ENCODE data around the gene PPA2. TPM values are rescaled to one million over a fixed set of nuclear protein-coding genes. Genes with fewer than 3 reads are reported as not detected.

PPA2 gene
- total and polyA plus RNA-seq, 8 donors = 75.3 to 102 (median 86.6) TPM

- ATAC-seq (no peak), DNase-seq (no peak)
- no peak overlapping the region for H3K27ac ChIP-seq
- peaks cover 2 to 61% of the 10 kb centered on the region in 2 donors for H3K36me3 ChIP-seq
- no peaks in the 10 kb centered on the region for H3K27me3 ChIP-seq
- intact Hi-C loops (cut with DNase I) = no loop called here
- no peaks in the 10 kb centered on the region for H3K4me1 ChIP-seq
- H3K4me3 ChIP-seq = no peak overlapping the region
- TF ChIP-seq CTCF (IDR thresholded peaks at IDR 0.05) = no peak
- peaks cover 0 to under 1% of the 10 kb centered on the region in 2 donors for H3K9me3 ChIP-seq
Measured at GRCh38 chr4:105440890-105441289, 33.0 kb downstream of the PPA2 start.

DNA sequence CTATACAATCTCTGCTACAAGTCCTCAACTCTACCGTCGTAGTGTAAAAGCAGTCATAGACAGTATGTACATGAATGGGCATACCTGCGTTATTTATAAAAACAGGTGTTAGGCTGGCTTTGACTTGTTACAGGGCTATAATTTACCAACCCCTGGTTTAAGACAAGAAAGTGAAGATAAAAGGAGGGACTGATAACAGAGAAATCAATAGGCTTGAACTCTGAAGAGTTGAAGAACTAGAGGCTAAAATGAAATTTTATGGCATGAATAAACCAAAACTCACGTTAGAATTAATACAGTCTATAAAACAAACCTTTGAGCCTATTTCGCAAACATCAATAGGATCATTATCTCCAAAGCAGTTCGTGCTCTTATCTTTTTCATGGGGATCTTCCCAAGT lies 36.2 kb downstream of the PPA2 start:
- Histone ChIP-seq H3K27ac (no peak overlapping the region), H3K4me1 (no peaks in the 10 kb centered on the region), H3K4me3 (no peak overlapping the region), H3K36me3 (peaks cover 0 to 69% of the 10 kb centered on the region in 2 donors), H3K27me3 (no peaks in the 10 kb centered on the region), H3K9me3 (peaks cover 0 to 6% of the 10 kb centered on the region in 2 donors)
- ATAC-seq (no peak), DNase-seq (no peak)
- no peak for TF ChIP-seq CTCF (IDR thresholded peaks at IDR 0.05)
- intact Hi-C loops (cut with DNase I) = no loop called here

DNA sequence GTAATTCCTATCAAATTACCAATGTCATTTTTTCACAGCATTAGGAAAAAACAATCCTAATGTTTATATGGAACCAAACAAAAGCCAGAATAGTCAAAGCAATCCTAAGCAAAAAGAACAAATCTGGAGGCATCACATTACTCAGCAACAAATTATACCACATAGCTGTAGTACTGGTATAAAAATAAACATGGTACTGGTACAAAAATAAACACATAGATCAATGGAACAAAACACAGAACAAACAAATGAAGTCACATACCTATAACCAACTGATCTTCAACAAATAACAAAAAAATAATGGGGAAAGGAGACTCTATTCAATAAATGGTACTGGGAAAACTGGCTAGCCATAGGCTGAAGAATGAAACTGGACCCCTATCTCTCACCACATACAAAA lies 37.4 kb downstream of the PPA2 start:
- DNase-seq (no peak), ATAC-seq (no peak)
- intact Hi-C loops (cut with DNase I) = no loop called here
- Histone ChIP-seq H3K4me3 (no peak overlapping the region), H3K36me3 (peaks cover 0 to 72% of the 10 kb centered on the region in 2 donors), H3K4me1 (no peaks in the 10 kb centered on the region), H3K27ac (no peak overlapping the region), H3K27me3 (no peaks in the 10 kb centered on the region), H3K9me3 (peaks cover 0 to 6% of the 10 kb centered on the region in 2 donors)
- no peak for TF ChIP-seq CTCF (IDR thresholded peaks at IDR 0.05)

DNA sequence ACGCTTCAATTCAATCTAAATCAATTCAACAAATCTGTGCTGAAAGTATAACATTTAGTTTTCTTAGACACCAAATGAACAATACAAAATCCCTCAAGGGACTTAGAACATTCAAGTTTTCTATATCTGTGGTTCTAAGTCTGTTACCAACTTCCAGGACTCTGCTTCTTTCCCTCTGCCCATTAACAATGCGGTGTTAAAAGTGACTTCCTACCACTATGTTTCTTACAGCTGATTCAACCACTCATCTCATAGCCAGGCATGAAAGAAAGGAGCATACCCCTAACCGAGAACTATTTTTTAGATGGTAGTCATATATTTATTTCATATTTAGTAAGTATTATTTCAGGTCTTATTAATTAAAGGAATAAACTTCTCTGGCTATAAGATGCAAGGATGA lies 38.9 kb downstream of the PPA2 start:
- no peak overlapping the region for H3K27ac ChIP-seq
- H3K4me1 ChIP-seq = no peaks in the 10 kb centered on the region
- H3K9me3 ChIP-seq = peaks cover 0 to 6% of the 10 kb centered on the region in 2 donors
- DNase-seq (no peak), ATAC-seq (no peak)
- no peak for TF ChIP-seq CTCF (IDR thresholded peaks at IDR 0.05)
- no peaks in the 10 kb centered on the region for H3K27me3 ChIP-seq
- intact Hi-C loops (cut with DNase I) = no loop called here
- peaks cover 0 to 64% of the 10 kb centered on the region in 2 donors for H3K36me3 ChIP-seq
- H3K4me3 ChIP-seq = no peak overlapping the region

- no peak overlapping the region for H3K4me3 ChIP-seq
- TF ChIP-seq CTCF (IDR thresholded peaks at IDR 0.05) = no peak
- no peaks in the 10 kb centered on the region for H3K27me3 ChIP-seq
- ATAC-seq = no peak
- peaks cover 0 to 61% of the 10 kb centered on the region in 2 donors for H3K36me3 ChIP-seq
- DNase-seq = no peak
- peak overlapping the region in 1 of 2 donors; percentile 25 for H3K27ac ChIP-seq
- intact Hi-C loops (cut with DNase I) = no loop called here
- H3K4me1 ChIP-seq = no peaks in the 10 kb centered on the region
- peaks cover 0 to 6% of the 10 kb centered on the region in 2 donors for H3K9me3 ChIP-seq
Measured at GRCh38 chr4:105433421-105433820, 40.4 kb downstream of the PPA2 start.
